NCI-H345 (cell line): Measurements from ENCODE around the gene TREML2.
"Not testable (repeated sequence)": the region's sequence is repeated elsewhere in the genome, so short reads cannot be mapped to it uniquely, and the experiment has no call there.

Source experiments
- DNase-seq: peaks from one replicate; lab custom pipeline; 2025; lab: John Stamatoyannopoulos, UW

Gene TREML2

DNA sequence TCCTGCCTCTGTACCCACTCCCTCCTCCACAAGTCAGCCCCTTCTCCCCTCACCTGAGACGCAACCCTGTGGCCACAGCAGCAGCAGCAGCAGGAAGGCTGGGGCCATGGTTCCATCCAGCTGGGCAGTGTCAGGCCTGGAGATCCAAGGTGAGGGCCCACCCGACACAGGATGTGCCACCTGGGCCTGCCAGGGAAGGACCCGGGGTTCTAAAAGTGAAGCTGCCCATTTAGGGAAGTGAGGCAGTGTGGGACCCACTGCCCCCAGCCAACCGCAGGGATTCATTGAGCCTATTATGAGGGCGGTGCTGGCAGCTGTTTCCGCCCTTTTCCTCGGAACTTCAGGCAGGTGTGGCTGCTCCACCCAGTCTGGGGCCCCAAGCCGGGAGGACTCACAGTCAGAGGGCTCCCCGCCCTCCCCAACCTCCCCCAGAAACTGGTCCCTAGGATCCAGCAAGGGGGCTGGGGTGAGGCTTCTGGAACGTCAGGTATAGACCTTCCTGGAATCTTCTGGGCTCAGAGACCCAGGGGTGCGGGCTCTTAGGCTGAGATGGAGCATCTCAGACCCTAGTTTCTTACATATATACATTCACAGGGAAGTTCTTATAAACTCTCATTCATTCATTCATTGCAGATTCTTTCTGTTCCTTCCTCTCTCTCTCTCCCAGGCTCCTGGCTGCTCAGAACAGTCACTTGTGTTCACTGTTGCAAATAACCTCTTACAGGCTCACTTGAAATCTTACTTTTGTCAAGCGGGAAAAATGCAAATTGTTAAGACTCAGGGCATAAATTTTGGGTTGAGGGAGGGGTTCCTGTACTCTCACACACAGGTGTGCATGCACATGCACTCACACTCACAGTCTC is at the start of gene TREML2:
Gene TREML2, minus strand, starts transcription at position 249 of the 863 bp plus-strand sequence. Its CDS starts 141 bp downstream, at position 108.
- DNase-seq, result no peak

DNA sequence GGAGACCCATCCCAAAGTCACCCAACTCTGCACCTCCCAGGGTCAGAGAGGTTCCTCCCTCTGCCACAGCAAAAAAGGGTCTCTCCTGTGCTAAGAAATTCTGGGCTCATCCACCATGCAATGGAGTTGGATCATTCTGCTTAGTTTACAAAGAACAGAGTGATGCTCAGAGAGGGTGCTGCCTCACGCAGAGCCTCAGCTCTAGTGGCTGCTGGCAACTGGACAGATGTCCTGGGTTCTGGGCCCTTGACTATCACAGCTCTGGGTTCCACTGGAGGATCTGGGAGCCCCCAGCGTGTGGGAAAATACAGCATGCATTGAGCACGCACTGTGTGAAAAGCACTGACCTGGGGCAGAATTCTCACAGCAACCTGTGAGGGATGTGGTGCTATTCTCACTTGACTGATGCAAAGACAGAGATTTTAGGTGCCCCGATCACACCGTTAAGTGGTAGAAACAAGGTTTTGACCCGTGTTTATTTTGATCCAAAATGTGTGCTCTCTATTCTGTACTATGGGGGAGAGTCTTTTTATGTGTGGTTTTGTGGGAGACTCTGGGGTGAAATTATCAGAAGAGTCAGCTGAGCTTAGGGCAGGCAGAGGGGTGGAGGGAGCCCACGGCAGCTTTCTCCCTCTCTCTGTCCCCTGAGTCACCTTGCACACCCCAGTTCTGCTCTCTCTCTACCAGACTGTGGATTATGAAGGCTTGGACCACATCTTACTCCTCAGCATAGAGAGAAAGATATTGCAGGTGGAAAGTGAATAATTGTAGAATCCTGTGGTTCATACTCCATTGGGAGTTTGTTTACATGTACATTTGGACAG is 47.1 kb upstream of the TREML2 start:
- no peak for DNase-seq

GRCh38 chr6:41247288-41247865 is 46.4 kb upstream of the TREML2 start:
- DNase-seq, result no peak

DNA sequence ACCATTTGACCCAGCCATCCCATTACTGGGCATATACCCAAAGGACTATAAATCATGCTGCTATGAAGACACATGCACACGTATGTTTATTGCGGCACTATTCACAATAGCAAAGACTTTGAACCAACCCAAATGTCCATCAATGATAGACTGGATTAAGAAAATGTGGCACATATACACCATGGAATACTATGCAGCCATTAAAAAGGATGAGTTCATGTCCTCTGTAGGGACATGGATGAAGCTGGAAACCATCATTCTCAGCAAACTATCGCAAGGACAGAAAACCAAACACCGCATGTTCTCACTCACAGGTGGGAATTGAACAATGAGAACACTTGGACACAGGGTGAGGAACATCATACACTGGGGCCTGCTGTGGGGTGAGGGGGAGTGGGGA is 45.6 kb upstream of the TREML2 start:
- DNase-seq, result not testable (repeated sequence)

- no peak for DNase-seq
These were observed 38.7 kb upstream of the TREML2 start for GRCh38 chr6:41239467-41240159.

GRCh38 chr6:41237128-41237527 is 36.2 kb upstream of the TREML2 start:
- no peak for DNase-seq

DNA sequence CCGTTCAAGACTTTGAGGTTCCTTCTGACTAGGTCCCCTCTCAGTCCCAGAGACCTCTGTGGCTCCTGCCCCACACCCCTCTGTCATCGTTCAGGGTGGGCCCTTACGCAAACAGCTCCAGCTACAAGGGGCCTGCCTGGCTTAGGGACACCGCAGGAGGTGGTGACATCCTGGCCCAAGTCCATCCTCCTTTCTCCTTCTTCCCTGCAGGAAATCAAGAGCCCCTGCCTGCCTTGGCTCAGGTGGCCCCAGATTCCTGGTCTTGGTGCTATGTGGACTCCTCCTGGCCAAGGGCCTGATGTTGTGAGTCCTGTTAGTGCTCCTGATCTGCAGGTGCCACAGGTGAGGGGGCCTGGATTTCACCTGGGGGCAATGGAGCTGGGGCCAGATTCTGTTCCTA is 35.3 kb upstream of the TREML2 start:
- no peak for DNase-seq

DNA sequence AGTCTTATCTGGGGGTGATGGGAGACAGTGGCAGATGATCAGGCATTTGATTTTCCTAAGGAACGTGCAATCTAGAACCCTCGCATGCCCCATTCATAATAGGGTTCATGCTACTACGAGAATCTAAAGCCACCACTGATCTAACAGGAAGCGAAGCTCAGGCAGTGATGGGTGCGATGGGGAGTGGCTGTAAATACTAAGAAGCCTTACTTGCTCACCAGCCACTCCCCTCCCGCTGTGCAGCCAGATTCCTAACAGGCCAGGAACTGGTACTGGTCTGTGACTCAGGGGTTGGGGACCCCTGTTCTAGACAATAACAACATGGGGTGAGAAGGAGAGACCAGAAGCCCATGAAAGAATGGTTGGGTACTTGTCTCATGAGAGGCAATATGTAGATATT is 31.7 kb upstream of the TREML2 start:
- DNase-seq, result no peak

DNA sequence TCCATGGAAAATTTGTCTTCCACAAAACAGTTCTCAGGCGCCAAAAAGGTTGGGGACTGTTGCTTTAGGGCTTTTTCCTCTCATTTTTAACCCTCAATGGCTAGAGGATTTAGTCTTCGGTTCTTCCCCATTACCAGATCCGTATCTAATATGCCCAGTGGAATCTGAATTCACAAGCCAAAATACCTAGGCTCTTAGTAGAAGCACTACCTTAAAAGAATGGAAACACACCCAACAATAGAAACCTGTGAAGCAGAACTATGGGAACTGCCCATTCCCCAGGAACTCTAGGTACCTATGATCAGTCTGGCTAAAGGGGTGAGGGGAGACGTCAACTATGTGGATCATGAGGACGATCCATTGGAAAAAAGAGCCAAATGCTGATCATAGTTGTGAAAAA is 30.3 kb upstream of the TREML2 start:
- no peak for DNase-seq

DNA sequence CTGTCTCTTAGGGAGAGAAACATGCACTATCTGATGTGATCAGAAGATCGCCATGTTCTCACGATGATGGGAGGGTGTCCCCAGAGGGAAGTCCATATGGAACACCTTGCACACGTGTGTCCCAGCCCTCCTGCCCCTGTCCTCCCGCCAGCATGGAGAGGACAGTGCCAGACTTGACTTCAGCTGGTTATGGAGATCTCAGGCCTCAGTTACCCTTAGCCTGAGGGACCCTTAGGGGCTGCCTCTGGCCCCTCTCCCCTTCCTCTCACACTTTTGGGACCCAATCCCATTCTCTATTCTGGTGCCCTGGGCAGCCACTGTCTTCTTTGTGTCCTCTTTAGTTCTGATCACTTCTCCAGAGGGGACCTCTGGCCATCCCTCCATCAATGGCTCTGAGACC is 28.8 kb upstream of the TREML2 start:
- DNase-seq, result no peak

DNA sequence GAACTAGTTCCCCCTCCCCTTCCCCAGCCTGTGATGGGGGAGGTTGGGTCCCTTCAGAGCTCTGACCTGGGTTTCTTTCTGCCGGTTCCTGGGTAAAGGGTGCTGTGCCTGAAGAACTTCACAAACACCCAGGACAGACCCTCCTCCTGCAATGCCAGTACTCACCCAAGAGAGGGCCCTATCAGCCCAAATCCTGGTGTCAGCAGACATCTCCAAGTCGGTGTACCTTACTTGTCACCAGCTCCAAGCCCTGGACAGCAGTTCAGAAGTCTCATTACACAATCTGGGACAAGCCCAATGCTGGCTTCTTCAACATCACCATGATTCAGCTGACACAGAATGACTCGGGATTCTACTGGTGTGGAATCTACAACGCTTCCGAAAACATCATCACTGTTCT is 27.7 kb upstream of the TREML2 start:
- no peak for DNase-seq

DNA sequence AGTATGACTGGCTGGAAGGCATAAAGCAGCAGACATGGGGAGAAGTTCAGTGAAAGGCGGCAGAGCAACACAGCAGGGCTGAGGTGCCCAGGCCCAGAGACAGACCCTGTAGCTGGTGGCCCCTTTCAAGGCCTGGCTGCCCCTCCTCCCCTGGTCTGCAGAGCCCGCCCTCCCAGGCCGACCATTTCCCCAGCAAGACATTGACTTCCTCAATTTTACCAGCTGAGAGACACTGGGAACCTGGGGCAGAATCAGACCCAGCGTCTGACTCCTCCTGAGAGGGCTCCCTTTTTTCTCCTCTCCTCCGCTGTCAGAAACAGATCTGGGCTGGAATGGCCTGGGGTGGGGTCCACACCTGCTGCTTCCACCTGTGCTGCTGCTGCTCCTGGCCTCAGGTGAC is 27.1 kb upstream of the TREML2 start, which contains the start of gene TREML4:
Gene TREML4, plus strand, starts transcription at position 254 of the 400 bp plus-strand sequence. Its CDS starts 79 bp downstream, at position 333.
- no peak for DNase-seq

GRCh38 chr6:41226752-41227151 is 25.8 kb upstream of the TREML2 start:
- DNase-seq, result no peak

- DNase-seq, result no peak
These were observed 23.9 kb upstream of the TREML2 start for GRCh38 chr6:41224800-41225199.

DNA sequence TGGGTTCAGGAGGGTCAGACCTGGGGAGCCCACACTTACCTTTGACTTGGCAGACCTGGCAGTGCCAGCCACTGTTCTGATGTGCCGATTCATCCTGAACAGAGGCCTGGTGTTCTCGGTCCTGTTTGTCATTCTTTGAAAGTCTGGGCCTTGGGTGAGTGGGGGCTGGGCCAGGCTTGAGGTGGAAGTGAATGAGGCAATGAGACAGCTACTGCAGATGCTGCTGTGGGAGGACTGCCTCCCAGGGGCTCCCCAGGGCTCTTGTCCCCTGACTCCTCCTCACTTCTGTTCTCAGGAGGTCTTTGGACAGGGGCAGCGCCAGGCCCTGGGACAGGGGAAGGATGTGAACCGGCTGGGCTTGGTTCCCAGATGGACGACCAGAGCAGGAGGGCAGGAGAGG is 21.6 kb upstream of the TREML2 start:
- no peak for DNase-seq

DNA sequence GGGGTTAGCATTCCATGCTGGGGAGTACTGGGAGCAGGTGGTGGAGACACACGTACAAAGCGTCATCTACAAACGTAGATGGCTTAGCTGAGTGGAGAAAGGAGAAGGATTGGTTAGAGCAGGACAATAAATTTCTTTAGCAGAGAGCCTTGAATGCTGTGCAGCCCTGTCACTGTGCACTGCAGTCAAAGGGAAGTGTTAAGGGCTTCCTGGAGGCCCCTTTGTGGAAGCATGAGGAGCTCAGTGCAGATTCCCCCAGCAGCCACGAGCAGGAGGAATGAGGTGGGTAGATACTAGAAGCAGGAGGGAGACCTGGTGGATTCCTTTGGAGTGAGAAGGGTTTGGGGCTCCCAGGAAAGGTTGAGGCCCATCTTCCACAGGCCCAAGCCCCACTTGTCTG is 21.1 kb upstream of the TREML2 start:
- no peak for DNase-seq

DNA sequence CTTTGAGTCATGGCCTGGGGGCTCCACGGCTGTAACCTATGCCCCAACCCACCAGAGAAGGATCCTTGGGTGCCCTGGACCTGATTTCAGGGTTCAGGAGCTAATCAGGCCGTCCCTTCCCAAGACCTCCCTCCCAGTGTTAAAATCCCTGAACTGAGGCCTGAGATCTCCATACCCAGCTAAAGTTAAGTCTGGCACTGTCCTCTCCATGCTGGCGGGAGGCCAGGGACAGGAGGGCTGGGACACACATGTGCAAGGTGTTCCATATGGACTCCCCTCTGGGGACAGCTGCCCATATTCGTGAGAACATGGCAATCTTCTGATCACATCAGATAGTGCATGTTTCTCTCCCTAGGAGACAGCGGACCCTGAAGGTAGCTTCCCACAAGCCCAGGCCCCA is 15.7 kb upstream of the TREML2 start:
- no peak for DNase-seq

- no peak for DNase-seq
These were observed 14.8 kb upstream of the TREML2 start for GRCh38 chr6:41215777-41216176.

GRCh38 chr6:41214559-41215238 is 13.8 kb upstream of the TREML2 start:
- no peak for DNase-seq

DNA sequence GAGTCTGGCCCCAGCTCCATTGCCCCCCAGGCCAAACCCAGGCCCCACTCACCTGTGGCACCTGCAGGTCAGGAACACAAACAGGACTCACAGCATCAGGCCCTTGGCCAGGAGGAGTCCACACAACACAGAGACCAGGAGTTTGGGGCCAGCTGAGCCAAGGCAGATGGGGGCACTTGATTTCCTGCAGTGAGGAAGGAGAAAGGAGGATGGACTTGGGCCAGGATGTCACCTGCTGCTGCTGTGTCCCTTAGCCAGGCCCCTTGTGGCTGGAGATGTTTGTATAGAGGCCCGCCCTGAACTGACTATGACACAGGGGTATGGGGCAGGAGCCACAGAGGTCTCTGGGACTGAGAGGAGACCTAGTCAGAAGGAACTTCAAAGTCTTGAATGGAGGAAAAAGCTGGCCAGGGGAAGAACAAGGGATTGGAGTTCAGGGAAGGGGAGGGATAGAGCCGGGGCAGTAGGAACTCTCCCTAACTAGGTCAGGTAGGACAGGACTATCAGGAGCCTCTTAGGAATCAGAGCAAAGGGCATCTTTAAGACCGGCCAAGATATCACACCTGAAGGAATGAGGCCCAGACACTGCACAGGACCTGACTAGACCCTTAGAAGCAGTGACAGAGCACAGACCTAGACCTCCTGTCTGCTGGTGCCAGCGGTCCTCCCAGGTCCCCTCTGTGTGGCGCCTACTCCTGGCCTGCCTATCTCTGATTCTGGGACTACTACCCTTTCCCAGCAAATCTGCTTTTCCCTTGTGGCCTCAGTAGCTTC is 8.8 kb upstream of the TREML2 start:
- no peak for DNase-seq
